Activated B cell treated with CpG ODN at 0.5 μM for 24 hours (primary cell): ENCODE measurements around the gene BACE2. TPM values are rescaled to one million over a fixed set of nuclear protein-coding genes. Genes with fewer than 3 reads are reported as not detected.

Experiments used
- ATAC-seq: fragments of 200-7000 bp; cut with Tn5 transposase; one replicate; pipeline ENCODE4 v1.10.0; 2021; ENCODE audit warnings: low read depth, mild to moderate bottlenecking, moderate library complexity
- CTCF ChIA-PET: fragments of 350-600 bp; sonication (Branson Sonifier 250); formaldehyde crosslinking; loops from one replicate; lab custom pipeline; 2021; ENCODE audit warnings: antibody characterized with exemption; lab: Charles Lee
- POLR2A ChIA-PET: fragments of 350-600 bp; sonication (Branson Sonifier 250); formaldehyde crosslinking; loops from one replicate; lab custom pipeline; 2021; ENCODE audit warnings: antibody characterized with exemption; lab: Charles Lee
- DNase-seq: peaks from one replicate; pipeline ENCODE4 v3.0.0; 2022
- H3K27ac Mint-ChIP-seq: one replicate; pipeline ENCODE4 v1.8.0; 2020; ENCODE audit warnings: mixed read lengths
- H3K27me3 Mint-ChIP-seq: one replicate; pipeline ENCODE4 v1.8.0; 2021; ENCODE audit warnings: mixed read lengths
- H3K36me3 Mint-ChIP-seq: one replicate; pipeline ENCODE4 v1.8.0; 2021; ENCODE audit warnings: low read depth, mixed read lengths
- H3K4me1 Mint-ChIP-seq: one replicate; pipeline ENCODE4 v1.8.0; 2021; ENCODE audit warnings: mixed read lengths
- H3K4me3 Mint-ChIP-seq: one replicate; pipeline ENCODE4 v1.8.0; 2020; ENCODE audit warnings: mild to moderate bottlenecking, mixed read lengths
- H3K9me3 Mint-ChIP-seq: one replicate; pipeline ENCODE4 v1.8.0; 2020; ENCODE audit warnings: mixed read lengths
- CTCF ChIP-seq: fragments of 200-600 bp; IDR thresholded peaks from one replicate; pipeline ENCODE4 v1.8.0; 2022; ENCODE audit warnings: antibody characterized with exemption, mild to moderate bottlenecking
- intact Hi-C: fragments of 100-400 bp; cut with micrococcal nuclease; formaldehyde crosslinking; loops from one replicate; pipeline ENCODE4 v1.15.1; 2024
- total RNA-seq: library from RNA; stranded (reverse); gene quantifications from 2 replicates; pipeline ENCODE4 v1.2.3, GENCODE V29; 2022

Gene BACE2
- total RNA-seq, 1 donor from 2014 or later = 17.1 TPM

- no peak for TF ChIP-seq CTCF
- H3K36me3 Mint-ChIP-seq = no peaks in the 10 kb centered on the region
- no peak for DNase-seq
- ATAC-seq = no peak
- H3K9me3 Mint-ChIP-seq = peaks cover 7% of the 10 kb centered on the region
- peaks cover 10% of the 10 kb centered on the region for H3K27me3 Mint-ChIP-seq
- no peak overlapping the region for H3K27ac Mint-ChIP-seq
- intact Hi-C loops = loop anchor here (10.0 kb wide), 1 partner anchor 1978 kb away; the partner anchor contains the start of gene PSMG1
- H3K4me1 Mint-ChIP-seq = peaks cover 2% of the 10 kb centered on the region
- no peak overlapping the region for H3K4me3 Mint-ChIP-seq
- POLR2A ChIA-PET = no interaction called here
- CTCF ChIA-PET = no interaction called here
These were observed 4.9 kb upstream of the BACE2 start for GRCh38 chr21:41163091-41163490.

GRCh38 chr21:41164052-41164451 lies 3.9 kb upstream of the BACE2 start:
- Mint-ChIP-seq H3K27me3 (peaks cover 10% of the 10 kb centered on the region), H3K4me3 (no peak overlapping the region), H3K9me3 (no peaks in the 10 kb centered on the region), H3K27ac (no peak overlapping the region), H3K4me1 (peaks cover 3% of the 10 kb centered on the region), H3K36me3 (no peaks in the 10 kb centered on the region)
- no peak for ATAC-seq
- no peak for DNase-seq
- CTCF ChIA-PET = no interaction called here
- intact Hi-C loops = loop anchor here (10.0 kb wide), 1 partner anchor 1979 kb away; the partner anchor contains the start of gene PSMG1
- TF ChIP-seq CTCF = no peak
- POLR2A ChIA-PET = interaction anchor here (0.6 kb wide), 1 partner anchor 266 kb away, joined by 8 read pairs; no protein-coding TSS in a partner anchor

GRCh38 chr21:41164981-41165655 lies 2.8 kb upstream of the BACE2 start:
- no peaks in the 10 kb centered on the region for H3K9me3 Mint-ChIP-seq
- H3K27me3 Mint-ChIP-seq = peaks cover 6% of the 10 kb centered on the region
- no peak for DNase-seq
- no peaks in the 10 kb centered on the region for H3K36me3 Mint-ChIP-seq
- H3K27ac Mint-ChIP-seq = no peak overlapping the region
- peaks cover 12% of the 10 kb centered on the region for H3K4me1 Mint-ChIP-seq
- H3K4me3 Mint-ChIP-seq = no peak overlapping the region
- ChIA-PET POLR2A (interaction anchor here (0.6 kb wide), 1 partner anchor 265 kb away, joined by 8 read pairs; no protein-coding TSS in a partner anchor), CTCF (interaction anchor here (7.7 kb wide), 1 partner anchor 118 kb away, joined by 49 read pairs; no protein-coding TSS in a partner anchor)
- ATAC-seq = no peak
- intact Hi-C loops = loop anchor here (10.0 kb wide), 1 partner anchor 1980 kb away; the partner anchor contains the start of gene PSMG1
- TF ChIP-seq CTCF = no peak

- H3K9me3 Mint-ChIP-seq = no peaks in the 10 kb centered on the region
- CTCF ChIA-PET = interaction anchor here (0.7 to 7.7 kb wide), 3 partner anchors 31 to 116 kb away, joined by 3 to 49 read pairs (median 4); no protein-coding TSS in a partner anchor
- no peaks in the 10 kb centered on the region for H3K36me3 Mint-ChIP-seq
- peaks cover 25% of the 10 kb centered on the region for H3K4me1 Mint-ChIP-seq
- TF ChIP-seq CTCF = no peak
- no peak for ATAC-seq
- peaks cover 5% of the 10 kb centered on the region for H3K27me3 Mint-ChIP-seq
- POLR2A ChIA-PET = interaction anchor here (0.8 to 2.2 kb wide), 6 partner anchors 64 to 1818 kb away, joined by 3 to 9 read pairs (median 4); partner anchors contain the start of gene MX2
- H3K4me3 Mint-ChIP-seq = peak overlapping the region; percentile 82
- intact Hi-C loops = loop anchor here (1.0 to 10.0 kb wide), 5 partner anchors 67 to 1982 kb away; partner anchors contain the start of genes MX1 and PSMG1
- DNase-seq = no peak
- peak overlapping the region; percentile 61 for H3K27ac Mint-ChIP-seq
These were observed 1.1 kb upstream of the BACE2 start for GRCh38 chr21:41166884-41167283.
